Vagina (tissue), 2 donors: ENCODE measurements around the gene CCDC200. TPM values are rescaled to one million over a fixed set of nuclear protein-coding genes. Genes with fewer than 3 reads are reported as not detected.
"Not testable (repeated sequence)": the region's sequence is repeated elsewhere in the genome, so short reads cannot be mapped to it uniquely, and the experiment has no call there.

Source experiments
- DNase-seq, 2 donors: peaks; one replicate each; pipeline ENCODE4 v3.0.0-alpha.2; 2017; ENCODE audit errors: extremely low spot score in 2 of 2
- H3K27ac ChIP-seq: fragments of 200-600 bp; sonication (generic); one replicate; pipeline ENCODE4 v1.5.1; 2019
- H3K27me3 ChIP-seq: fragments of 200-600 bp; sonication (generic); one replicate; pipeline ENCODE4 v1.5.1; 2019
- H3K36me3 ChIP-seq, 2 donors: fragments of 200-600 bp; sonication (generic); one replicate each; pipeline ENCODE4 v1.5.1; 2017 to 2019
- H3K4me1 ChIP-seq: fragments of 200-600 bp; sonication (generic); one replicate; pipeline ENCODE4 v1.5.1; 2019
- H3K4me3 ChIP-seq, 2 donors: fragments of 200-600 bp; sonication (generic); 1 replicate in 1 of 2; 2 replicates in 1 of 2; pipeline ENCODE4 v1.5.1; 2016 to 2019
- H3K9me3 ChIP-seq: fragments of 200-600 bp; sonication (generic); one replicate; pipeline ENCODE4 v1.5.1; 2019
- CTCF ChIP-seq, 3 experiments: fragments of 450-650 bp in 2 of 3; fragments of 200-600 bp in 1 of 3; sonication (generic) in 1 of 3; IDR thresholded peaks; one replicate each; pipeline ENCODE4 v1.5.1; 2017 to 2019; ENCODE audit warnings: antibody characterized with exemption in 3 of 3, mild to moderate bottlenecking in 2 of 3, moderate library complexity in 2 of 3
- POLR2A ChIP-seq, 2 donors: fragments of 450-650 bp; IDR thresholded peaks; one replicate each; pipeline ENCODE4 v1.6.1; 2017; ENCODE audit warnings: antibody characterized with exemption in 2 of 2, mild to moderate bottlenecking in 2 of 2, moderate library complexity in 2 of 2
- POLR2AphosphoS5 ChIP-seq, 2 donors: sonication (generic); formaldehyde crosslinking; IDR thresholded peaks; one replicate each; pipeline ENCODE4 v1.9.0; 2017; ENCODE audit warnings: antibody characterized with exemption in 2 of 2, mild to moderate bottlenecking in 2 of 2, low read depth in 1 of 2; ENCODE audit not compliant: insufficient read depth in 1 of 2
- intact Hi-C: fragments of 100-400 bp; cut with DNase I; formaldehyde crosslinking; loops from one replicate; pipeline ENCODE4 v1.15.1; 2023
- total RNA-seq: library from RNA; depleted of rRNA; stranded (reverse); fragments of >200 nt; gene quantifications from one replicate; pipeline ENCODE4 v1.2.3, GENCODE V29; 2016

Gene CCDC200
- total RNA-seq, 1 donor from 2014 or later, result not detected

- intact Hi-C loops, result loop anchor here (10.0 kb wide), 1 partner anchor 124 kb away; no protein-coding TSS in a partner anchor
- H3K36me3 ChIP-seq, result peaks cover 0 to 27% of the 10 kb centered on the region in 2 donors
- peak overlapping the region; percentile 87 for H3K27ac ChIP-seq
- no peaks in the 10 kb centered on the region for H3K9me3 ChIP-seq
- TF ChIP-seq POLR2AphosphoS5 (IDR thresholded peaks at IDR 0.05; ENCODE audit: insufficient read depth in 1 of 2, low read depth in 1 of 2) (no peak), CTCF (IDR thresholded peaks at IDR 0.05) (no peak), POLR2A (IDR thresholded peaks at IDR 0.05) (no peak)
- H3K4me3 ChIP-seq, result no peak overlapping the region
- peaks cover 23% of the 10 kb centered on the region for H3K4me1 ChIP-seq
- no peaks in the 10 kb centered on the region for H3K27me3 ChIP-seq
- DNase-seq, result no peak
Measured at GRCh38 chr17:43210576-43210975, 17.8 kb downstream of the CCDC200 start.

GRCh38 chr17:43203013-43203412, 25.4 kb downstream of the CCDC200 start:
- intact Hi-C loops, H3K4me3 ChIP-seq, H3K9me3 ChIP-seq, H3K27ac ChIP-seq, H3K27me3 ChIP-seq, DNase-seq, H3K4me1 ChIP-seq: not testable (repeated sequence)
- peaks cover 0 to 88% of the 10 kb centered on the region in 2 donors for H3K36me3 ChIP-seq

GRCh38 chr17:43200127-43200526, 28.3 kb downstream of the CCDC200 start:
- no peak overlapping the region for H3K4me3 ChIP-seq
- no peaks in the 10 kb centered on the region for H3K4me1 ChIP-seq
- H3K9me3 ChIP-seq, result no peaks in the 10 kb centered on the region
- intact Hi-C loops, result no loop called here
- DNase-seq, result no peak
- H3K36me3 ChIP-seq, result peaks cover 3 to 100% of the 10 kb centered on the region in 2 donors
- no peak overlapping the region for H3K27ac ChIP-seq
- no peaks in the 10 kb centered on the region for H3K27me3 ChIP-seq
- no peak for TF ChIP-seq POLR2A (IDR thresholded peaks at IDR 0.05)
- TF ChIP-seq CTCF (IDR thresholded peaks at IDR 0.05), result no peak
- TF ChIP-seq POLR2AphosphoS5 (IDR thresholded peaks at IDR 0.05; ENCODE audit: insufficient read depth in 1 of 2, low read depth in 1 of 2), result no peak

- Histone ChIP-seq H3K27ac (no peak overlapping the region), H3K4me1 (no peaks in the 10 kb centered on the region), H3K9me3 (no peaks in the 10 kb centered on the region), H3K27me3 (no peaks in the 10 kb centered on the region), H3K4me3 (no peak overlapping the region), H3K36me3 (peaks cover 3 to 100% of the 10 kb centered on the region in 2 donors)
- intact Hi-C loops, result no loop called here
- DNase-seq, result no peak
- TF ChIP-seq POLR2A (IDR thresholded peaks at IDR 0.05) (no peak), POLR2AphosphoS5 (IDR thresholded peaks at IDR 0.05; ENCODE audit: insufficient read depth in 1 of 2, low read depth in 1 of 2) (no peak), CTCF (IDR thresholded peaks at IDR 0.05) (no peak)
Measured at GRCh38 chr17:43199633-43200032, 28.8 kb downstream of the CCDC200 start.

- Histone ChIP-seq H3K4me1 (no peaks in the 10 kb centered on the region), H3K27me3 (no peaks in the 10 kb centered on the region), H3K36me3 (peaks cover 3 to 96% of the 10 kb centered on the region in 2 donors), H3K27ac (no peak overlapping the region), H3K4me3 (no peak overlapping the region), H3K9me3 (no peaks in the 10 kb centered on the region)
- DNase-seq, result no peak
- TF ChIP-seq CTCF (IDR thresholded peaks at IDR 0.05), result no peak
- no peak for TF ChIP-seq POLR2A (IDR thresholded peaks at IDR 0.05)
- no peak for TF ChIP-seq POLR2AphosphoS5 (IDR thresholded peaks at IDR 0.05; ENCODE audit: insufficient read depth in 1 of 2, low read depth in 1 of 2)
- intact Hi-C loops, result no loop called here
Measured at GRCh38 chr17:43193251-43193650, 35.2 kb downstream of the CCDC200 start.

GRCh38 chr17:43186656-43187055, 41.8 kb downstream of the CCDC200 start:
- H3K4me1 ChIP-seq, intact Hi-C loops, H3K27ac ChIP-seq, H3K4me3 ChIP-seq, H3K9me3 ChIP-seq, DNase-seq, H3K27me3 ChIP-seq: not testable (repeated sequence)
- H3K36me3 ChIP-seq, result peaks cover 4 to 62% of the 10 kb centered on the region in 2 donors
